H9 (cell line): ENCODE results near the gene SYMPK. TPM values are rescaled to one million over a fixed set of nuclear protein-coding genes. Genes with fewer than 3 reads are reported as not detected.
A peak's percentile ranks its signal among the peaks of the same experiment; 100 is the strongest.

ENCODE experiments used
- DNase-seq: peaks from one replicate; pipeline ENCODE4 v3.0.0-alpha.2; 2017
- H2AFZ ChIP-seq: one replicate; pipeline ENCODE4 v1.6.1; 2013; ENCODE audit warnings: mild to moderate bottlenecking, low read length, control low read depth, moderate library complexity
- H2AK5ac ChIP-seq: 2 replicates; pipeline ENCODE4 v1.6.1; 2013; ENCODE audit warnings: low read length, control low read depth, mixed read lengths; ENCODE audit not compliant: insufficient read length
- H2BK120ac ChIP-seq: one replicate; pipeline ENCODE4 v1.6.1; 2013; ENCODE audit warnings: low read depth, mild to moderate bottlenecking, low read length, control low read depth, inconsistent platforms; ENCODE audit not compliant: poor library complexity, severe bottlenecking
- H2BK12ac ChIP-seq: 2 replicates; pipeline ENCODE4 v1.6.1; 2013; ENCODE audit warnings: low read length, control low read depth, mixed read lengths, low read depth; ENCODE audit not compliant: insufficient read length
- H2BK15ac ChIP-seq: 2 replicates; pipeline ENCODE4 v1.6.1; 2013; ENCODE audit warnings: low read depth, low read length, control low read depth
- H2BK20ac ChIP-seq: one replicate; pipeline ENCODE4 v1.6.1; 2013; ENCODE audit warnings: low read depth, mild to moderate bottlenecking, low read length, control low read depth, inconsistent platforms; ENCODE audit not compliant: poor library complexity, severe bottlenecking
- H2BK5ac ChIP-seq: 2 replicates; pipeline ENCODE4 v1.6.1; 2013; ENCODE audit warnings: low read length, control low read depth, mixed read lengths; ENCODE audit not compliant: insufficient read length
- H3K14ac ChIP-seq: 2 replicates; pipeline ENCODE4 v1.6.1; 2013; ENCODE audit warnings: low read length, control low read depth; ENCODE audit not compliant: insufficient read depth
- H3K18ac ChIP-seq: 2 replicates; pipeline ENCODE4 v1.6.1; 2013; ENCODE audit warnings: low read depth, mild to moderate bottlenecking, mixed read lengths, low read length, control low read depth; ENCODE audit not compliant: insufficient read length
- H3K23ac ChIP-seq: 2 replicates; pipeline ENCODE4 v1.6.1; 2013; ENCODE audit warnings: low read length, control low read depth, mixed read lengths, low read depth; ENCODE audit not compliant: insufficient read length
- H3K23me2 ChIP-seq: 2 replicates; pipeline ENCODE4 v1.6.1; 2013; ENCODE audit warnings: low read depth, mild to moderate bottlenecking, mixed read lengths, low read length, control low read depth; ENCODE audit not compliant: insufficient read length, poor library complexity, severe bottlenecking
- H3K27ac ChIP-seq: 2 replicates; pipeline ENCODE4 v1.5.1; 2013; ENCODE audit warnings: low read length, control low read depth, mixed read lengths, low read depth; ENCODE audit not compliant: insufficient read length
- H3K27me3 ChIP-seq: 2 replicates; pipeline ENCODE4 v1.6.1; 2013; ENCODE audit warnings: low read length, control low read depth, inconsistent platforms; ENCODE audit not compliant: insufficient read depth
- H3K4ac ChIP-seq: 2 replicates; pipeline ENCODE4 v1.6.1; 2013; ENCODE audit warnings: low read depth, mild to moderate bottlenecking, control low read depth, inconsistent platforms, low read length, moderate library complexity
- H3K4me1 ChIP-seq: 2 replicates; pipeline ENCODE4 v1.6.1; 2013; ENCODE audit warnings: low read length, control low read depth, inconsistent platforms; ENCODE audit not compliant: insufficient read depth
- H3K4me2 ChIP-seq: 2 replicates; pipeline ENCODE4 v1.6.1; 2013; ENCODE audit warnings: low read length, control low read depth, mixed read lengths; ENCODE audit not compliant: insufficient read length, insufficient read depth
- H3K56ac ChIP-seq: 2 replicates; pipeline ENCODE4 v1.6.1; 2013; ENCODE audit warnings: low read depth, mild to moderate bottlenecking, mixed read lengths, low read length, control low read depth; ENCODE audit not compliant: insufficient read length
- H3K79me1 ChIP-seq: 2 replicates; pipeline ENCODE4 v1.6.1; 2013; ENCODE audit warnings: low read depth, mild to moderate bottlenecking, moderate library complexity, low read length, control low read depth, inconsistent platforms; ENCODE audit not compliant: insufficient read depth, poor library complexity, severe bottlenecking
- H3K79me2 ChIP-seq: 2 replicates; pipeline ENCODE4 v1.6.1; 2013; ENCODE audit warnings: low read length, control low read depth, inconsistent platforms; ENCODE audit not compliant: insufficient read depth
- H3K9ac ChIP-seq: 2 replicates; pipeline ENCODE4 v1.6.1; 2013; ENCODE audit warnings: low read length, control low read depth, mixed read lengths; ENCODE audit not compliant: insufficient read length; ENCODE audit errors: extremely low read depth
- H3K9me3 ChIP-seq: one replicate; pipeline ENCODE4 v1.6.1; 2013; ENCODE audit warnings: low read depth, low read length, inconsistent platforms; ENCODE audit not compliant: control insufficient read depth
- H3T11ph ChIP-seq: one replicate; pipeline ENCODE4 v1.6.1; 2013; ENCODE audit warnings: mild to moderate bottlenecking, low read length, control low read depth, inconsistent platforms
- H4K20me1 ChIP-seq: one replicate; pipeline ENCODE4 v1.6.1; 2013; ENCODE audit not compliant: control insufficient read depth, insufficient read length, insufficient read depth
- H4K5ac ChIP-seq: 2 replicates; pipeline ENCODE4 v1.6.1; 2013; ENCODE audit warnings: low read depth, mild to moderate bottlenecking, mixed read lengths, low read length, control low read depth; ENCODE audit not compliant: insufficient read length
- H4K8ac ChIP-seq: replicated peaks from 2 replicates; pipeline ENCODE4 v1.6.1; 2013; ENCODE audit warnings: low read length, control low read depth, mixed read lengths, low read depth; ENCODE audit not compliant: insufficient read length
- H4K91ac ChIP-seq: 2 replicates; pipeline ENCODE4 v1.6.1; 2013; ENCODE audit warnings: low read depth, mild to moderate bottlenecking, moderate library complexity, mixed read lengths, low read length, control low read depth; ENCODE audit not compliant: insufficient read length
- H3K27ac Mint-ChIP-seq, 3 experiments: 2 replicates in 2 of 3; 3 replicates in 1 of 3; pipeline ENCODE4 v1.8.0; 2020 to 2021; ENCODE audit warnings: mixed read lengths in 3 of 3, mild to moderate bottlenecking in 1 of 3, moderate library complexity in 1 of 3
- H3K27me3 Mint-ChIP-seq: 2 replicates; pipeline ENCODE4 v1.8.0; 2021; ENCODE audit warnings: low read depth, mild to moderate bottlenecking, moderate library complexity, mixed read lengths
- H3K36me3 Mint-ChIP-seq, 3 experiments: 2 replicates in 2 of 3; 3 replicates in 1 of 3; pipeline ENCODE4 v1.8.0; 2020 to 2021; ENCODE audit warnings: low read depth in 3 of 3, mixed read lengths in 3 of 3; ENCODE audit not compliant: insufficient read depth in 1 of 3
- H3K4me1 Mint-ChIP-seq, 2 experiments: 2 replicates each; pipeline ENCODE4 v1.8.0; 2020; ENCODE audit warnings: mixed read lengths in 2 of 2
- H3K4me3 Mint-ChIP-seq, 2 experiments: 2 replicates in 1 of 2; 3 replicates in 1 of 2; pipeline ENCODE4 v1.8.0; 2020 to 2021; ENCODE audit warnings: mild to moderate bottlenecking in 2 of 2, mixed read lengths in 2 of 2, moderate library complexity in 1 of 2
- H3K9me3 Mint-ChIP-seq, 2 experiments: 2 replicates in 1 of 2; 3 replicates in 1 of 2; pipeline ENCODE4 v1.8.0; 2020; ENCODE audit warnings: mild to moderate bottlenecking in 2 of 2, mixed read lengths in 2 of 2, moderate library complexity in 1 of 2
- WGBS: extraction: QIAGEN DNeasy Blood & Tissue Kit; methylation state at CpG from one replicate; pipeline ENCODE4 v1.1.7; 2013; ENCODE audit warnings: missing lambda C conversion rate, low lambda C conversion rate, mixed read lengths; ENCODE audit not compliant: insufficient read length; ENCODE audit errors: extremely low coverage; 5-methylcytosine and 5-hydroxymethylcytosine counted together
- total RNA-seq: library from RNA; stranded (reverse); gene quantifications from 2 replicates; pipeline ENCODE4 v1.2.1, GENCODE V29; 2021
- TF ChIP-seq, protein P1 (sequence below): fragments of 200-600 bp; sonication (generic); conservative IDR thresholded peaks from 3 replicates; pipeline ENCODE4 v1.8.0; 2021; ENCODE audit warnings: antibody characterized with exemption, mild to moderate bottlenecking

Gene SYMPK
- total RNA-seq, 1 experiment from 2014 or later: 104 TPM

DNA sequence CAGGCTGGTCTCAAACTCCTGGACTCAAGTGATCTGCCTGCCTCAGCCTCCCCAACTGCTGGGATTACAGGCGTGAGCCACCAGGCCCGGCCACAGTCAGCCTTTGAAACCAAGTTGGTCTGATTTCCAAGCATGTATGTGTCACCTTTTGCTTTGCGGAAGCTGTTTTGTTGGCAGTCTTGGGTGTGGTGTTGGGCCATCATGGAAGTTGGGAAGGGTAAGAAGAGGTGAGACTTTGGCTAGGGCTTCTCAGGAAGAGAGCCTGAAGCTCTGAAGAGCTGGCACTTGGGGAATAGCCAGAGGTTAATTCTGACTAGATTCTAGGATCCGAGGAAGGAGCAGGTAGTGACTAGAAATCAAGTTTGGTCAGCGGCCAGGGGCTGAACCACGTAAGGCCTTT, 50.6 kb downstream of the SYMPK start:
- Histone ChIP-seq H2BK120ac (no peak overlapping the region), H3K27ac (no peak overlapping the region), H3K4me1 (no peaks in the 10 kb centered on the region), H3K23ac (no peak overlapping the region), H2BK20ac (no peak overlapping the region), H3K4me2 (no peak overlapping the region), H3K56ac (no peak overlapping the region), H3K27me3 (no peaks in the 10 kb centered on the region), H3K23me2 (peaks cover 13% of the 10 kb centered on the region), H4K5ac (no peak overlapping the region), H4K91ac (no peak overlapping the region), H3K14ac (no peak overlapping the region), H3K79me2 (no peaks in the 10 kb centered on the region), H4K8ac (no peak overlapping the region), H3T11ph (no peak overlapping the region), H4K20me1 (no peaks in the 10 kb centered on the region), H2AFZ (no peak overlapping the region), H3K18ac (no peak overlapping the region), H3K9ac (no peak overlapping the region), H2BK15ac (no peak overlapping the region), H3K9me3 (no peaks in the 10 kb centered on the region), H2BK12ac (no peak overlapping the region), H3K4ac (no peak overlapping the region), H2AK5ac (no peak overlapping the region), H3K79me1 (no peaks in the 10 kb centered on the region), H2BK5ac (no peak overlapping the region)
- DNase-seq: no peak
- TF ChIP-seq, protein P1, sequence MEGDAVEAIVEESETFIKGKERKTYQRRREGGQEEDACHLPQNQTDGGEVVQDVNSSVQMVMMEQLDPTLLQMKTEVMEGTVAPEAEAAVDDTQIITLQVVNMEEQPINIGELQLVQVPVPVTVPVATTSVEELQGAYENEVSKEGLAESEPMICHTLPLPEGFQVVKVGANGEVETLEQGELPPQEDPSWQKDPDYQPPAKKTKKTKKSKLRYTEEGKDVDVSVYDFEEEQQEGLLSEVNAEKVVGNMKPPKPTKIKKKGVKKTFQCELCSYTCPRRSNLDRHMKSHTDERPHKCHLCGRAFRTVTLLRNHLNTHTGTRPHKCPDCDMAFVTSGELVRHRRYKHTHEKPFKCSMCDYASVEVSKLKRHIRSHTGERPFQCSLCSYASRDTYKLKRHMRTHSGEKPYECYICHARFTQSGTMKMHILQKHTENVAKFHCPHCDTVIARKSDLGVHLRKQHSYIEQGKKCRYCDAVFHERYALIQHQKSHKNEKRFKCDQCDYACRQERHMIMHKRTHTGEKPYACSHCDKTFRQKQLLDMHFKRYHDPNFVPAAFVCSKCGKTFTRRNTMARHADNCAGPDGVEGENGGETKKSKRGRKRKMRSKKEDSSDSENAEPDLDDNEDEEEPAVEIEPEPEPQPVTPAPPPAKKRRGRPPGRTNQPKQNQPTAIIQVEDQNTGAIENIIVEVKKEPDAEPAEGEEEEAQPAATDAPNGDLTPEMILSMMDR: no peak
- Mint-ChIP-seq H3K9me3 (no peaks in the 10 kb centered on the region), H3K27ac (no peak overlapping the region), H3K27me3 (peaks cover 11% of the 10 kb centered on the region), H3K36me3 (peaks cover 1 to 6% (median 5%) of the 10 kb centered on the region in 3 experiments; a peak in 3 of 7 replicates), H3K4me3 (peak overlapping the region in 1 of 2 experiments; percentile 38; a peak in 3 of 5 replicates), H3K4me1 (peaks cover 14 to 20% of the 10 kb centered on the region in 2 experiments)
- WGBS: no CpG with 5 or more reads among the region's 6 CpGs
